IPS DF 6.9 (cell line): ENCODE measurements around the gene SDK1.
"Not testable (repeated sequence)": the region's sequence is repeated elsewhere in the genome, so short reads cannot be mapped to it uniquely, and the experiment has no call there.

Source experiments
- DNase-seq: peaks from one replicate; pipeline ENCODE4 v3.0.0-alpha.2; 2013; ENCODE audit warnings: low read depth, low spot score
- H3K27ac ChIP-seq: one replicate; pipeline ENCODE4 v1.5.1; 2013; ENCODE audit warnings: low read length, control low read depth
- H3K27me3 ChIP-seq: 2 replicates; pipeline ENCODE4 v1.6.1; 2013; ENCODE audit warnings: mild to moderate bottlenecking, low read length; ENCODE audit not compliant: control insufficient read depth, insufficient read depth
- H3K36me3 ChIP-seq: 2 replicates; pipeline ENCODE4 v1.6.1; 2013; ENCODE audit warnings: low read length; ENCODE audit not compliant: control insufficient read depth, insufficient read depth
- H3K4me1 ChIP-seq: 2 replicates; pipeline ENCODE4 v1.6.1; 2013; ENCODE audit warnings: low read length; ENCODE audit not compliant: control insufficient read depth, insufficient read depth
- H3K4me3 ChIP-seq: 2 replicates; pipeline ENCODE4 v1.5.1; 2013; ENCODE audit warnings: mild to moderate bottlenecking, low read length
- H3K9me3 ChIP-seq: 2 replicates; pipeline ENCODE4 v1.6.1; 2013; ENCODE audit warnings: low read length, inconsistent platforms; ENCODE audit not compliant: control insufficient read depth, insufficient read depth
- WGBS: extraction: QIAGEN DNeasy Blood & Tissue Kit; methylation state at CpG from one replicate; pipeline ENCODE4 v1.1.7; 2013; ENCODE audit warnings: mixed read lengths, missing lambda C conversion rate; ENCODE audit not compliant: insufficient read length, insufficient coverage; 5-methylcytosine and 5-hydroxymethylcytosine counted together

The SDK1 gene

GRCh38 chr7:4313911-4314310, 1012.9 kb downstream of the SDK1 start:
- H3K27ac ChIP-seq, H3K4me3 ChIP-seq, H3K4me1 ChIP-seq, DNase-seq, H3K27me3 ChIP-seq, H3K36me3 ChIP-seq, H3K9me3 ChIP-seq: not testable (repeated sequence)
- WGBS: no CpG with 5 or more reads among the region's 29 CpGs

GRCh38 chr7:4314316-4314715, 1013.3 kb downstream of the SDK1 start:
- H3K9me3 ChIP-seq, H3K36me3 ChIP-seq, H3K27ac ChIP-seq, DNase-seq, H3K27me3 ChIP-seq, H3K4me1 ChIP-seq, H3K4me3 ChIP-seq: not testable (repeated sequence)
- no CpG with 5 or more reads among the region's 16 CpGs for WGBS
